ENCODE data around the gene TECRL. TPM values are rescaled to one million over a fixed set of nuclear protein-coding genes. Genes with fewer than 3 reads are reported as not detected.

Gene TECRL
- total and polyA plus RNA-seq, 10 of the 15 experiments (the other 5 are each of a cell fraction or from before 2014, with no cell fraction given) = 0.10 TPM; not detected in 9

DNA sequence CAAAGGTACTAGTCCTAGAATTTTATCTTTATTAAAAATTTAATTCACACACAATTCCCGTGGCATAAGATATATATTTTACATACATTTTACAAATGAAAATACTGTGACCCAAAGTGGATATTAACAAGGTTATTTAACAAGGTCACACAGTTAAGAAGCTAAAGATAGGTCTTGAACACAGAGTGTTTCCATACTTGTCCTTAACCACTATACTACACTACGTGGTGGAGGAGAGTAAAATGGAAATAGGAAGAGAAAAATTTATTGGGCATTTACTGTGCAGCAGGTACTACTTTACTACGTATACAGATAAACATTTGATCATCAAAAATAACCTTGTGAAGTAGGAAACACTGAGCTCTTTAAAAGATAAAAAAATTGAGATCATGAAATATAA, 14.8 kb downstream of the TECRL start:
- ATAC-seq = no peak
- TF ChIP-seq CHD2 (IDR thresholded peaks at IDR 0.05; ENCODE audit: borderline replicate concordance, low read depth, low read length) (no peak), NFYB (IDR thresholded peaks at IDR 0.05; ENCODE audit: insufficient read depth, low read depth, low read length) (no peak), SUZ12 (IDR thresholded peaks at IDR 0.05; ENCODE audit: unreplicated experiment) (no peak), HDGF (IDR thresholded peaks at IDR 0.05) (no peak), ZBTB11 (CRISPR knock-in tag; IDR thresholded peaks at IDR 0.05) (no peak), NFYA (IDR thresholded peaks at IDR 0.05; ENCODE audit: borderline replicate concordance, low read depth, low read length) (no peak), RELB (IDR thresholded peaks at IDR 0.05; ENCODE audit: low read depth) (no peak), WRNIP1 (IDR thresholded peaks at IDR 0.05; ENCODE audit: borderline replicate concordance, low read depth, low read length) (no peak), BMI1 (IDR thresholded peaks at IDR 0.05; ENCODE audit: borderline replicate concordance) (no peak), HDAC2 (IDR thresholded peaks at IDR 0.05) (no peak), RFX5 (IDR thresholded peaks at IDR 0.05; ENCODE audit: low read depth, low read length) (no peak), ZNF592 (IDR thresholded peaks at IDR 0.05) (no peak), MTA2 (IDR thresholded peaks at IDR 0.05; ENCODE audit: low read depth) (no peak), SREBF2 (IDR thresholded peaks at IDR 0.05; ENCODE audit: low read length) (no peak), DPF2 (IDR thresholded peaks at IDR 0.05) (no peak)
- Histone ChIP-seq H3K4me3 (no peak overlapping the region), H3K4me2 (ENCODE audit: control insufficient read depth, insufficient read depth) (no peak overlapping the region), H3K4me1 (ENCODE audit: control insufficient read depth, insufficient read depth, low read length) (no peaks in the 10 kb centered on the region), H4K20me1 (ENCODE audit: control insufficient read depth, insufficient read depth) (no peaks in the 10 kb centered on the region), H3K36me3 (ENCODE audit: control insufficient read depth in 2 of 2, insufficient read depth in 2 of 2, low read length in 1 of 2) (no peaks in the 10 kb centered on the region), H2AFZ (ENCODE audit: control insufficient read depth, low read depth, low read length) (no peak overlapping the region), H3K27me3 (replicated peaks in 1 of 2; ENCODE audit: control insufficient read depth in 2 of 2, insufficient read depth in 2 of 2, low read length in 1 of 2) (no peaks in the 10 kb centered on the region), H3K27ac (ENCODE audit: control insufficient read depth, insufficient read depth) (no peak overlapping the region), H3K79me2 (ENCODE audit: control insufficient read depth, insufficient read depth, low read length) (no peaks in the 10 kb centered on the region), H3K9me3 (replicated peaks; ENCODE audit: control insufficient read depth, insufficient read depth, low read length) (no peaks in the 10 kb centered on the region), H3K9ac (ENCODE audit: control insufficient read depth, insufficient read depth, low read length) (no peak overlapping the region)
- ChIA-PET SMC1A (ENCODE audit: uncharacterized antibody, unreplicated experiment) (interaction anchor here (0.6 kb wide), 1 partner anchor 214 kb away, joined by 3 read pairs; no protein-coding TSS in a partner anchor), CTCF (no interaction called here), RAD21 (ENCODE audit: unreplicated experiment) (no interaction called here), POLR2A (no interaction called here)
- no TSS peak for BruUV-seq (replicated peaks)
- 1% methylated on average over 3 of the region's 3 CpGs for WGBS (ENCODE audit: insufficient coverage, insufficient replicate concordance, low lambda C conversion rate, missing lambda C conversion rate)
- intact Hi-C loops (cut with micrococcal nuclease; ENCODE audit: unreplicated experiment) = no loop called here
- DNase-seq (ENCODE audit: low read depth, low spot score) = no peak
- FAIRE-seq = no peak
- in situ Hi-C loops (cut with MboI) = no loop called here
